ENCODE data around the gene LARGE1. TPM values are rescaled to one million over a fixed set of nuclear protein-coding genes. Genes with fewer than 3 reads are reported as not detected.

LARGE1 gene
- total RNA-seq, 1 experiment from 2014 or later: 1.5 TPM

GRCh38 chr22:33927752-33928151, 7.5 kb upstream of the LARGE1 start:
- ChIA-PET RAD21 (ENCODE audit: low non-redundant PET in 1 of 2, low total read pairs in 2 of 2, uncharacterized antibody in 2 of 2, unreplicated experiment in 2 of 2) (no interaction called here), CTCF (no interaction called here), POLR2A (no interaction called here)
- TF ChIP-seq YY1 (IDR thresholded peaks at IDR 0.05; ENCODE audit: extremely low read depth, insufficient replicate concordance, low read depth, low read length) (no peak), SIN3A (IDR thresholded peaks at IDR 0.05; ENCODE audit: low read depth) (no peak), POLR2AphosphoS5 (IDR thresholded peaks at IDR 0.05; ENCODE audit: low read depth, low read length) (no peak), JUND (IDR thresholded peaks at IDR 0.05) (no peak)
- H3K27ac ChIP-seq (ENCODE audit: low read depth, low read length): no peak overlapping the region
- no peak overlapping the region for H2AFZ ChIP-seq (ENCODE audit: low read depth, low read length, poor library complexity, severe bottlenecking)
- H4K20me1 ChIP-seq (ENCODE audit: insufficient read depth): no peaks in the 10 kb centered on the region
- no peak overlapping the region for H3K9ac ChIP-seq (ENCODE audit: low read length)
- ATAC-seq (no peak), DNase-seq (ENCODE audit: low read depth, low spot score) (no peak)
- no peak overlapping the region for H3K4me2 ChIP-seq (ENCODE audit: low read length)
- H3K4me3 ChIP-seq (replicated peaks in 1 of 2; ENCODE audit: low read depth in 1 of 2, low read length in 2 of 2): no peak overlapping the region
- BruUV-seq (replicated peaks): no TSS peak
- no peaks in the 10 kb centered on the region for H3K4me1 ChIP-seq (ENCODE audit: control insufficient read depth in 1 of 2, insufficient read depth in 2 of 2, low read length in 2 of 2)
- H3K9me2 ChIP-seq (ENCODE audit: insufficient read depth): no peaks in the 10 kb centered on the region
- H3K27me3 ChIP-seq (ENCODE audit: insufficient read depth, low read length): no peaks in the 10 kb centered on the region
- no peaks in the 10 kb centered on the region for H3K36me3 ChIP-seq (ENCODE audit: control insufficient read depth in 1 of 2, insufficient read depth in 2 of 2, low read length in 2 of 2)
- peaks cover 0 to under 1% of the 10 kb centered on the region in 2 experiments; a peak in 2 of 4 replicates for H3K9me3 ChIP-seq (ENCODE audit: control insufficient read depth in 1 of 2, insufficient read depth in 1 of 2, low read depth in 1 of 2, low read length in 2 of 2)
- intact Hi-C loops (cut with micrococcal nuclease): loop anchor here (10.0 kb wide), 1 partner anchor 1227 kb away; no protein-coding TSS in a partner anchor
- no peaks in the 10 kb centered on the region for H3K79me2 ChIP-seq (ENCODE audit: insufficient read depth, low read length)

DNA sequence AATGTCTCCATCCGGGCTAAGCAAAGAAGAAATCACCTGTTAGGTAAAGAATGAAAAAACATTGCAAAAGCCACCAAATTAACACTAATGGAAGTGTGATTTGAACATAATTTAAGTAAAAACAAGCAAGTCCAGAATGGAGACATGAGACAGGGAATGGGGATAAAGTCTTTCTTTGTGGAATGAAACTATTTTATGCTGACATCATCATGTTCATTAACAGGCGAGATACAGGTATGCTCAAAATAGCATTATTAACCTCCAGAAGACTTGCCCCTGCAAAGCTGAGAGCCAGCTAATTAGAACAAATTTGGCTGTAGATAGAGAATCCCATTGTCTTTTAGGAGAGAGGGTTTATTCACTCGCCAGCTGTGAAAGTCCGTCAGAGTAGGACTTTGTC, 4.9 kb upstream of the LARGE1 start:
- POLR2A ChIA-PET: no interaction called here
- H3K36me3 ChIP-seq (ENCODE audit: control insufficient read depth in 1 of 2, insufficient read depth in 2 of 2, low read length in 2 of 2): no peaks in the 10 kb centered on the region
- RAD21 ChIA-PET (ENCODE audit: low non-redundant PET in 1 of 2, low total read pairs in 2 of 2, uncharacterized antibody in 2 of 2, unreplicated experiment in 2 of 2): no interaction called here
- no peak overlapping the region for H3K4me3 ChIP-seq (replicated peaks in 1 of 2; ENCODE audit: low read depth in 1 of 2, low read length in 2 of 2)
- ATAC-seq (no peak), DNase-seq (ENCODE audit: low read depth, low spot score) (no peak)
- H3K9ac ChIP-seq (ENCODE audit: low read length): no peak overlapping the region
- TF ChIP-seq, protein P1, sequence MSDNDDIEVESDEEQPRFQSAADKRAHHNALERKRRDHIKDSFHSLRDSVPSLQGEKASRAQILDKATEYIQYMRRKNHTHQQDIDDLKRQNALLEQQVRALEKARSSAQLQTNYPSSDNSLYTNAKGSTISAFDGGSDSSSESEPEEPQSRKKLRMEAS (IDR thresholded peaks at IDR 0.05): no peak
- TF ChIP-seq CTCF (IDR thresholded peaks at IDR 0.05 in 2 of 3, conservative IDR thresholded peaks at IDR 0.05 in 1 of 3; ENCODE audit: borderline replicate concordance in 1 of 3, insufficient read depth in 1 of 3, low read depth in 2 of 3, low read length in 2 of 3) (no peak), SRF (IDR thresholded peaks at IDR 0.05; ENCODE audit: low read depth) (no peak), CBX3 (IDR thresholded peaks at IDR 0.05; ENCODE audit: low read depth) (no peak), ZNF274 (IDR thresholded peaks at IDR 0.05; ENCODE audit: low read depth, low read length) (no peak), CEBPB (IDR thresholded peaks at IDR 0.05; ENCODE audit: low read depth) (no peak), SP1 (IDR thresholded peaks at IDR 0.05; ENCODE audit: low read depth) (no peak), ZFX (IDR thresholded peaks at IDR 0.05) (no peak), ELF1 (IDR thresholded peaks at IDR 0.05; ENCODE audit: borderline replicate concordance, low read depth) (no peak), FOSL1 (IDR thresholded peaks at IDR 0.05; ENCODE audit: low read depth) (no peak)
- TF ChIP-seq, protein P2, sequence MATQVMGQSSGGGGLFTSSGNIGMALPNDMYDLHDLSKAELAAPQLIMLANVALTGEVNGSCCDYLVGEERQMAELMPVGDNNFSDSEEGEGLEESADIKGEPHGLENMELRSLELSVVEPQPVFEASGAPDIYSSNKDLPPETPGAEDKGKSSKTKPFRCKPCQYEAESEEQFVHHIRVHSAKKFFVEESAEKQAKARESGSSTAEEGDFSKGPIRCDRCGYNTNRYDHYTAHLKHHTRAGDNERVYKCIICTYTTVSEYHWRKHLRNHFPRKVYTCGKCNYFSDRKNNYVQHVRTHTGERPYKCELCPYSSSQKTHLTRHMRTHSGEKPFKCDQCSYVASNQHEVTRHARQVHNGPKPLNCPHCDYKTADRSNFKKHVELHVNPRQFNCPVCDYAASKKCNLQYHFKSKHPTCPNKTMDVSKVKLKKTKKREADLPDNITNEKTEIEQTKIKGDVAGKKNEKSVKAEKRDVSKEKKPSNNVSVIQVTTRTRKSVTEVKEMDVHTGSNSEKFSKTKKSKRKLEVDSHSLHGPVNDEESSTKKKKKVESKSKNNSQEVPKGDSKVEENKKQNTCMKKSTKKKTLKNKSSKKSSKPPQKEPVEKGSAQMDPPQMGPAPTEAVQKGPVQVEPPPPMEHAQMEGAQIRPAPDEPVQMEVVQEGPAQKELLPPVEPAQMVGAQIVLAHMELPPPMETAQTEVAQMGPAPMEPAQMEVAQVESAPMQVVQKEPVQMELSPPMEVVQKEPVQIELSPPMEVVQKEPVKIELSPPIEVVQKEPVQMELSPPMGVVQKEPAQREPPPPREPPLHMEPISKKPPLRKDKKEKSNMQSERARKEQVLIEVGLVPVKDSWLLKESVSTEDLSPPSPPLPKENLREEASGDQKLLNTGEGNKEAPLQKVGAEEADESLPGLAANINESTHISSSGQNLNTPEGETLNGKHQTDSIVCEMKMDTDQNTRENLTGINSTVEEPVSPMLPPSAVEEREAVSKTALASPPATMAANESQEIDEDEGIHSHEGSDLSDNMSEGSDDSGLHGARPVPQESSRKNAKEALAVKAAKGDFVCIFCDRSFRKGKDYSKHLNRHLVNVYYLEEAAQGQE (IDR thresholded peaks at IDR 0.05; ENCODE audit: low read depth): no peak
- H2AFZ ChIP-seq (ENCODE audit: low read depth, low read length, poor library complexity, severe bottlenecking): no peak overlapping the region
- no peaks in the 10 kb centered on the region for H3K79me2 ChIP-seq (ENCODE audit: insufficient read depth, low read length)
- no peaks in the 10 kb centered on the region; a peak in 2 of 4 replicates for H3K9me3 ChIP-seq (ENCODE audit: control insufficient read depth in 1 of 2, insufficient read depth in 1 of 2, low read depth in 1 of 2, low read length in 2 of 2)
- CTCF ChIA-PET: no interaction called here
- no peak overlapping the region for H3K27ac ChIP-seq (ENCODE audit: low read depth, low read length)
- no peaks in the 10 kb centered on the region for H4K20me1 ChIP-seq (ENCODE audit: insufficient read depth)
- intact Hi-C loops (cut with micrococcal nuclease): loop anchor here (10.0 kb wide), 1 partner anchor 1230 kb away; no protein-coding TSS in a partner anchor
- no peaks in the 10 kb centered on the region for H3K9me2 ChIP-seq (ENCODE audit: insufficient read depth)
- no TSS peak for BruUV-seq (replicated peaks)
- no peak overlapping the region for H3K4me2 ChIP-seq (ENCODE audit: low read length)
- H3K27me3 ChIP-seq (ENCODE audit: insufficient read depth, low read length): no peaks in the 10 kb centered on the region
- peaks cover 0 to 7% of the 10 kb centered on the region in 2 experiments; a peak in 1 of 4 replicates for H3K4me1 ChIP-seq (ENCODE audit: control insufficient read depth in 1 of 2, insufficient read depth in 2 of 2, low read length in 2 of 2)
